HepG2 (cell line): ENCODE measurements around the gene TSPAN12. TPM values are rescaled to one million over a fixed set of nuclear protein-coding genes. Genes with fewer than 3 reads are reported as not detected.

Experiments
- ATAC-seq: fragments of 200-7000 bp; cut with Tn5 transposase; 3 replicates; pipeline ENCODE4 v1.9.1; 2020; ENCODE audit warnings: mild to moderate bottlenecking, moderate library complexity
- BruUV-seq: library from RNA; stranded (reverse); fragments of 400-500 nt; replicated peaks from 2 replicates; lab custom pipeline; 2021; lab: Mats Ljungman, UMichigan
- CTCF ChIA-PET: fragments of 300-600 bp; formaldehyde crosslinking; extraction: SDS; loops from one replicate; lab custom pipeline; 2021; ENCODE audit warnings: low total read pairs, inconsistent platforms, low intra/inter-chr PET ratio; lab: Yijun Ruan, JAX
- POLR2A ChIA-PET: fragments of 350-600 bp; sonication (Branson Sonifier 250); formaldehyde crosslinking; loops from one replicate; lab custom pipeline; 2020; ENCODE audit warnings: antibody characterized with exemption, inconsistent platforms; lab: Yijun Ruan, JAX
- DNase-seq: peaks from one replicate; pipeline ENCODE4 v3.0.0-alpha.2; 2015; ENCODE audit warnings: low spot score
- FAIRE-seq: peaks from 3 replicates; lab custom pipeline; 2011; peaks lifted over from hg19 to GRCh38; lab: Jason Lieb, UNC
- H2AFZ ChIP-seq: one replicate; pipeline ENCODE4 v1.6.1; 2011; ENCODE audit warnings: low read length, inconsistent platforms
- H3K27ac ChIP-seq: fragments of 300-600 bp; 3 replicates; pipeline ENCODE4 v1.8.0; 2011; ENCODE audit warnings: mixed run types, mild to moderate bottlenecking, mixed read lengths, low read length, inconsistent platforms; ENCODE audit not compliant: insufficient read depth; ENCODE audit errors: extremely low read length
- H3K27me3 ChIP-seq, 2 experiments: fragments of 200-600 bp in 1 of 2; 2 replicates in 1 of 2; 3 replicates in 1 of 2; pipeline versions ENCODE4 v1.6.0 to v1.8.0; 2011; ENCODE audit warnings: low read length in 2 of 2, mild to moderate bottlenecking in 2 of 2, moderate library complexity in 2 of 2, inconsistent platforms in 1 of 2; ENCODE audit not compliant: insufficient read depth in 2 of 2, control insufficient read depth in 1 of 2
- H3K36me3 ChIP-seq, 2 experiments: fragments of 200-600 bp in 1 of 2; replicated peaks in 1 of 2; 2 replicates in 1 of 2; 3 replicates in 1 of 2; pipeline versions ENCODE4 v1.5.1 to v1.8.0; 2011; ENCODE audit warnings: low read length in 2 of 2, inconsistent platforms in 1 of 2; ENCODE audit not compliant: insufficient read depth in 2 of 2, control insufficient read depth in 1 of 2
- H3K4me1 ChIP-seq: 2 replicates; pipeline ENCODE4 v1.5.1; 2012; ENCODE audit warnings: low read length, inconsistent platforms; ENCODE audit not compliant: insufficient read depth
- H3K4me2 ChIP-seq: 2 replicates; pipeline ENCODE4 v1.6.0; 2011; ENCODE audit warnings: low read depth, low read length, inconsistent platforms
- H3K4me3 ChIP-seq, 3 experiments: fragments of 200-600 bp in 1 of 3; sonication (generic), shearing (Covaris generic) in 1 of 3; replicated peaks in 1 of 3; 2 replicates each; pipeline ENCODE4 v1.5.1; 2011 to 2016; ENCODE audit warnings: low read length in 3 of 3, inconsistent platforms in 2 of 3, low read depth in 2 of 3, mild to moderate bottlenecking in 2 of 3, control low read depth in 1 of 3, mixed read lengths in 1 of 3; ENCODE audit not compliant: insufficient read depth in 1 of 3
- H3K79me2 ChIP-seq: one replicate; pipeline ENCODE4 v1.6.1; 2011; ENCODE audit warnings: low read length, inconsistent platforms; ENCODE audit not compliant: insufficient read depth
- H3K9ac ChIP-seq: 2 replicates; pipeline ENCODE4 v1.6.0; 2011; ENCODE audit warnings: mild to moderate bottlenecking, low read depth, low read length, inconsistent platforms; ENCODE audit not compliant: insufficient read depth
- H3K9me3 ChIP-seq: 2 replicates; pipeline ENCODE4 v1.5.1; 2012; ENCODE audit warnings: mild to moderate bottlenecking, low read length
- H4K20me1 ChIP-seq: 2 replicates; pipeline ENCODE4 v1.6.0; 2011; ENCODE audit warnings: inconsistent platforms, mild to moderate bottlenecking, low read length, moderate library complexity; ENCODE audit not compliant: insufficient read depth
- ARNT ChIP-seq: fragments of 450-650 bp; IDR thresholded peaks from 2 replicates; pipeline ENCODE4 v1.6.1; 2017
- KMT2B ChIP-seq: IDR thresholded peaks from 2 replicates; pipeline ENCODE4 v1.6.1; 2016; ENCODE audit warnings: missing genetic modification reagents, missing compliant biosample characterization
- PAWR ChIP-seq: sonication (generic); formaldehyde crosslinking; IDR thresholded peaks from 2 replicates; pipeline ENCODE4 v1.4.0; 2020; ENCODE audit warnings: missing genetic modification reagents, mild to moderate bottlenecking, borderline replicate concordance
- RBAK ChIP-seq: sonication (generic); formaldehyde crosslinking; IDR thresholded peaks from 2 replicates; pipeline ENCODE4 v1.5.1; 2020; ENCODE audit warnings: mild to moderate bottlenecking, missing genetic modification reagents
- SAP130 ChIP-seq: IDR thresholded peaks from 2 replicates; pipeline ENCODE4 v1.6.1; 2016; ENCODE audit warnings: low read depth
- SUZ12 ChIP-seq: fragments of 150-350 bp; IDR thresholded peaks from 2 replicates; pipeline ENCODE4 v1.6.1; 2014; ENCODE audit warnings: low read depth, low read length
- ZMYM4 ChIP-seq: sonication (generic); formaldehyde crosslinking; IDR thresholded peaks from 2 replicates; pipeline ENCODE4 v1.8.1; 2023; ENCODE audit warnings: mild to moderate bottlenecking, missing genetic modification reagents
- ZNF607 ChIP-seq: sonication (generic); formaldehyde crosslinking; IDR thresholded peaks from 2 replicates; pipeline ENCODE4 v1.5.1; 2020; ENCODE audit warnings: missing genetic modification reagents, mild to moderate bottlenecking, borderline replicate concordance
- ZNF615 ChIP-seq: sonication (generic); formaldehyde crosslinking; IDR thresholded peaks from 2 replicates; pipeline ENCODE4 v1.5.0; 2020; ENCODE audit warnings: mild to moderate bottlenecking, missing genetic modification reagents, borderline replicate concordance
- ZNF720 ChIP-seq: sonication (generic); formaldehyde crosslinking; IDR thresholded peaks from 2 replicates; pipeline ENCODE4 v1.4.0; 2020; ENCODE audit warnings: missing genetic modification reagents
- WGBS: methylation state at CpG from one replicate; pipeline ENCODE4 v1.1.6; 2017; ENCODE audit warnings: low lambda C conversion rate; 5-methylcytosine and 5-hydroxymethylcytosine counted together
- in situ Hi-C: cut with HindIII; loops from 2 replicates; pipeline ENCODE4 v1.10.0; 2017; ENCODE audit warnings: low pct_unique_long_range_greater_than_20kb; ENCODE audit not compliant: extremely low pct_ligation_motif_present
- intact Hi-C: fragments of 100-400 bp; cut with micrococcal nuclease; formaldehyde crosslinking; loops from one replicate; pipeline ENCODE4 v1.10.0; 2022; ENCODE audit not compliant: unreplicated experiment
- polyA plus RNA-seq, 8 experiments: library from polyadenylated mRNA; depleted of rRNA in 3 of 8; stranded (reverse) in 7 of 8; unstranded in 1 of 8; fragments of >200 nt; fragmentation: Illumina TruSeq in 4 of 8; extraction: Trizol in 4 of 8; gene quantifications; 2 replicates each; pipeline versions ENCODE4 v1.2.1 to v1.2.3, GENCODE V29; 2011 to 2016; ENCODE audit warnings: low read depth in 4 of 8, missing spikeins in 1 of 8, mixed read lengths in 1 of 8; ENCODE audit not compliant: insufficient read depth in 1 of 8
- total RNA-seq, 5 experiments: library from RNA; depleted of rRNA; stranded (reverse); fragments of >200 nt; fragmentation: Illumina TruSeq; extraction: Trizol; gene quantifications; 2 replicates each; pipeline ENCODE4 v1.2.3, GENCODE V29; 2016; ENCODE audit warnings: low read depth in 1 of 5
- TF ChIP-seq, protein P1 (sequence below): sonication (generic); formaldehyde crosslinking; IDR thresholded peaks from 2 replicates; pipeline ENCODE4 v1.5.0; 2020; ENCODE audit warnings: mild to moderate bottlenecking, missing genetic modification reagents

TSPAN12 gene
- total and polyA plus RNA-seq, 2 of the 13 experiments (the other 11 are each of a cell fraction or from before 2014, with no cell fraction given) = 0.48 to 0.95 TPM

DNA sequence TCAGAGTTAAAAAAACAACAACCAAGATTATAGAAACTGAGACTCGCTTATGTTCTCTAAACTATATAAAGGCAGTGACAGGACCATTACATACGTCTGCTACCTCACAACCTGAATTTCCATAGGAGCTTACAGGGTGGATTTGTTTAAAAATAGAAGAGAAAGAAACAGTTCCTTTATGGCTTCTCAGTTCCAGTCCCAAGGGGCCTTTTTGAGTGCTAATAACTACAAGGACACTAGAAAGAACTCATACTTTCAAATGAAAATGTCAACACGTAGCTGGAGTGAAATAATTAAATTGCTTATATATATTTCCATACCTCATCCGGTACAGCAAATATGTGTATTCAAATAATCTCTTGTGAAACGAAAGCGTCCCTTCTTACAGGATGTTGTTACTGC, 19.7 kb downstream of the TSPAN12 start:
- no peaks in the 10 kb centered on the region for H3K27me3 ChIP-seq
- CTCF ChIA-PET = no interaction called here
- peaks cover 8% of the 10 kb centered on the region; the same call in 1 of the 2 replicates for H3K4me1 ChIP-seq
- intact Hi-C loops (no loop called here), in situ Hi-C loops (no loop called here)
- no peak overlapping the region for H3K27ac ChIP-seq
- no peaks in the 10 kb centered on the region for H3K79me2 ChIP-seq
- no peak for ATAC-seq
- WGBS = 65% methylated on average over 6 of the region's 6 CpGs
- no peak overlapping the region for H2AFZ ChIP-seq
- FAIRE-seq = no peak
- no peaks in the 10 kb centered on the region for H3K36me3 ChIP-seq
- no peak for DNase-seq
- H3K4me2 ChIP-seq = no peak overlapping the region
- no peaks in the 10 kb centered on the region for H4K20me1 ChIP-seq
- POLR2A ChIA-PET = no interaction called here
- no peak overlapping the region for H3K4me3 ChIP-seq
- TF ChIP-seq ZMYM4 (CRISPR knock-in tag) (no peak), ZNF607 (CRISPR knock-in tag) (no peak), KMT2B (no peak), SAP130 (CRISPR knock-in tag) (no peak), PAWR (CRISPR knock-in tag) (no peak), ARNT (no peak), SUZ12 (no peak), RBAK (CRISPR knock-in tag) (no peak), ZNF720 (no peak), ZNF615 (CRISPR knock-in tag) (no peak)
- TF ChIP-seq, protein P1, sequence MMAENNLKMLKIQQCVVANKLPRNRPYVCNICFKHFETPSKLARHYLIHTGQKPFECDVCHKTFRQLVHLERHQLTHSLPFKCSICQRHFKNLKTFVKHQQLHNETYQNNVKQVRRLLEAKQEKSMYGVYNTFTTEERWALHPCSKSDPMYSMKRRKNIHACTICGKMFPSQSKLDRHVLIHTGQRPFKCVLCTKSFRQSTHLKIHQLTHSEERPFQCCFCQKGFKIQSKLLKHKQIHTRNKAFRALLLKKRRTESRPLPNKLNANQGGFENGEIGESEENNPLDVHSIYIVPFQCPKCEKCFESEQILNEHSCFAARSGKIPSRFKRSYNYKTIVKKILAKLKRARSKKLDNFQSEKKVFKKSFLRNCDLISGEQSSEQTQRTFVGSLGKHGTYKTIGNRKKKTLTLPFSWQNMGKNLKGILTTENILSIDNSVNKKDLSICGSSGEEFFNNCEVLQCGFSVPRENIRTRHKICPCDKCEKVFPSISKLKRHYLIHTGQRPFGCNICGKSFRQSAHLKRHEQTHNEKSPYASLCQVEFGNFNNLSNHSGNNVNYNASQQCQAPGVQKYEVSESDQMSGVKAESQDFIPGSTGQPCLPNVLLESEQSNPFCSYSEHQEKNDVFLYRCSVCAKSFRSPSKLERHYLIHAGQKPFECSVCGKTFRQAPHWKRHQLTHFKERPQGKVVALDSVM (CRISPR knock-in tag) = no peak
- TF ChIP-seq, all 625 proteins: peak for 0
- Histone ChIP-seq H3K9ac (no peak overlapping the region), H3K9me3 (no peaks in the 10 kb centered on the region)
- BruUV-seq = no TSS peak
